Mammary epithelial cell (primary cell): ENCODE data around the gene RBM47.

Experiments
- CTCF ChIP-seq, 2 donors: IDR thresholded peaks in 1 of 2; conservative IDR thresholded peaks in 1 of 2; 2 replicates each; pipeline ENCODE4 v1.5.1; 2011 to 2012; ENCODE audit warnings: inconsistent platforms in 2 of 2, low read length in 2 of 2, mild to moderate bottlenecking in 2 of 2, control low read depth in 1 of 2, low read depth in 1 of 2; ENCODE audit not compliant: insufficient read depth in 1 of 2; ENCODE audit errors: extremely low read depth in 1 of 2
- EZH2 ChIP-seq: IDR thresholded peaks from 2 replicates; pipeline ENCODE4 v1.6.1; 2012; ENCODE audit warnings: low read length, inconsistent platforms, borderline replicate concordance

DNA sequence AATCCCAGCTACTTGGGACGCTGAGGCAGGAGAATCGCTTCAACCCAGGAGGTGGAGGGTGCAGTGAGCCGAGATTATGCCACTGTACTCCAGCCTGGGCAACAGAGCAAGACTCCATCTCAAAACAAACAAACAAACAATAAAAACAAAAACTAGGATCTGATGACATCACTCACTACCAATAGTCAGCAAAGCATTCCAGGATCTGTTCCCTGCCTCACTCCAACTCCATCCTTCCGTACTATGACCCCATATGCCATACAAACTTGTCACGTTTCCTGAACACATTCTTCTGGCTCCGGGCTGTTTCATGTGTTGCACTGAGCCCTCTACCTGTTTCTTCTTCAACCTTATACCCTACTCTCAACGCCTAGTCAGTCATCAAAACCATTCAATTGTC is 47.3 kb downstream of the RBM47 start:
- no peak for TF ChIP-seq CTCF (conservative IDR thresholded peaks at IDR 0.05 in 1 of 2, IDR thresholded peaks at IDR 0.05 in 1 of 2; ENCODE audit: extremely low read depth in 1 of 2, insufficient read depth in 1 of 2, low read depth in 1 of 2, low read length in 2 of 2)
- no peak for TF ChIP-seq EZH2
